Activated T-helper 1 cell treated with Interleukin-2 at 50 U/mL for 16 hours (primary cell): ENCODE data around the gene FOLR2.
"Not testable (repeated sequence)": the region's sequence is repeated elsewhere in the genome, so short reads cannot be mapped to it uniquely, and the experiment has no call there.

Experiments used
- DNase-seq: peaks from one replicate; pipeline ENCODE4 v3.0.0-alpha.2; 2020; ENCODE audit warnings: low read depth

Gene FOLR2

GRCh38 chr11:72240461-72241290 is 24.1 kb downstream of the FOLR2 start:
- no peak for DNase-seq

- no peak for DNase-seq
Measured at GRCh38 chr11:72241291-72241781, 24.7 kb downstream of the FOLR2 start.

GRCh38 chr11:72242141-72242540 is 25.5 kb downstream of the FOLR2 start:
- DNase-seq, result no peak

- DNase-seq, result no peak
Measured at GRCh38 chr11:72243173-72244059, 26.8 kb downstream of the FOLR2 start.

GRCh38 chr11:72244060-72244360 is 27.4 kb downstream of the FOLR2 start, which contains the start of gene PHOX2A:
PHOX2A (minus strand) TSS chr11:72244176; CDS start chr11:72244004, 172 bp downstream.
- DNase-seq, result no peak

GRCh38 chr11:72244361-72245262 is 28.0 kb downstream of the FOLR2 start:
- DNase-seq, result no peak

- DNase-seq, result no peak
Measured at GRCh38 chr11:72245263-72245816, 28.7 kb downstream of the FOLR2 start.

GRCh38 chr11:72247584-72247983 is 31.0 kb downstream of the FOLR2 start:
- DNase-seq, result no peak

GRCh38 chr11:72249961-72250360 is 33.4 kb downstream of the FOLR2 start:
- no peak for DNase-seq

- no peak for DNase-seq
Measured at GRCh38 chr11:72250661-72251464, 34.3 kb downstream of the FOLR2 start.

GRCh38 chr11:72251614-72252013 is 35.0 kb downstream of the FOLR2 start:
- no peak for DNase-seq

GRCh38 chr11:72253392-72253791 is 36.8 kb downstream of the FOLR2 start:
- DNase-seq, result no peak

- DNase-seq, result no peak
Measured at GRCh38 chr11:72254299-72254993, 37.9 kb downstream of the FOLR2 start.

- no peak for DNase-seq
Measured at GRCh38 chr11:72257570-72257969, 41.0 kb downstream of the FOLR2 start.

- DNase-seq, result no peak
Measured at GRCh38 chr11:72259490-72259889, 42.9 kb downstream of the FOLR2 start.

GRCh38 chr11:72260574-72260973 is 44.0 kb downstream of the FOLR2 start:
- no peak for DNase-seq

GRCh38 chr11:72263361-72263760 is 46.8 kb downstream of the FOLR2 start:
- no peak for DNase-seq

- no peak for DNase-seq
Measured at GRCh38 chr11:72265951-72266350, 49.4 kb downstream of the FOLR2 start.

- DNase-seq, result not testable (repeated sequence)
Measured at GRCh38 chr11:72266960-72267359, 50.4 kb downstream of the FOLR2 start.
